GM21529 (cell line): Measurements from ENCODE around the gene KHSRP.

ENCODE experiments used
- ATAC-seq: cut with Tn5 transposase; IDR thresholded peaks from one replicate; pipeline ENCODE4 v1.9.1; 2021; ENCODE audit not compliant: unreplicated experiment

KHSRP gene

DNA sequence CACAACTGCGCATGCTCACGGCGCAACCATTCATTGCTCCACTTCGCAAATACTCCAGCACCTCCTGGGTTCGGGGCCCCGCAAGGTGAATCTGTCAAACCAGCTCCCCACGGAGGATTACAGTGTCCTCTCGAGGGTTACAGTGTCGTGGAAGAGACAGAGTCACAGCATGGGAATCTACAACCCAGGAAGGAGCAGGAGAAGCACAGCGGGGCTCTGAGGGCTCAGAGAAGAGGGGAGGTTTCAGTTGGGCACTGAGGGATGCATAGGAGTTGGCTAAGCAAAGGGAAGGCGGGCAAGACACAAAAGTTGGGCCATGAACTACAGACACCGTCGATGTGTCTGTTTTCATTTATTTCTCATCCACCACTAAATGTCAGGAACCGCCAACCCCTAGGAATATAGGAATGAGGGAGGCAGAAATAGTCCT is 30.6 kb downstream of the KHSRP start:
- no peak for ATAC-seq

DNA sequence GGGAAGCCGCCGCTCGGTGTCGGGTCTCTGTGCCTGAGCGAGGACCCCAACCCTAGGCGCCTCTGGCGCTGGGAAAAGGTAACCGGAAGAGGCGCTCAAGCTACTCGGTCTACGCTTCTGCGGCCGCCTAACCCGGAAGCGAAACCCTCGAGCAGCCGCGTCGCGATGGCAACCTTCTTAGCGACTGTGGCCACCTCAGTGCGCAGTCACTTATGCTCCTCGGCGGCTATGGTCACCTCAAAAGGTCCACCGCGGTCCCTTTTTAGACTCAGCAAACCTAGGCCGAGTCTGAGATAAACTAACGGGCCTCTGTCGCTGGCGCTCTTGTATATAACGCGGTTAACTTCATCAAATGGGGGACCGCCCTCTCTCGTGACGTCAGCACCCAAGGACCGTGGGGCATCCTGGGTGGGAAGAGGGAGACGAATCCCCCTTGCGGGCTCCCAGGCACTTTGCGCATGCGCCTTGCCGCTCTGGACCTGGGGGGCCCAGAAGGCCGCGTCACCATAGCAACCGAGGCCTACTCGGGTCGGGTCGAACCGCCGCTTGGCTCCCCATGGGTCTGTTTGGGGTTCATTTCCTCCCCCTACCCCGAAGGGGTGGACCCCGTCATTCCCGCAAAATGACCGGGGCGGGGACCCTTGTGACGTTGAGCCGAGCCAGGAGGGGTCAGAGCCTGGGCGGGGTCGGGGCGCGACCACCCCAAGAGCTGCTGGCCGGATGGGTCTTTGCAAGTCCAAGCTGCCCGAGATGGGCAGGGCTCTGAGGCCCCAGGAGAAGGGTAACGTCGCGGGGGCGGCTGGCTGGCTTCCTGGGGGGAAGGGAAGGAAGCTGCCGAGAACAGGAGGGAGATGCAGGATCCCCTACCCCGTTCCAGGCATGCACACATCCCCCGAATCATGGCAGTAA is 31.3 kb downstream of the KHSRP start, which contains the start of gene GTF2F1:
TSS of gene GTF2F1 (minus strand) at position 91 of the 909 bp plus-strand sequence. CDS start 169 bp downstream, outside the sequence.
- peak; percentile 73 for ATAC-seq

DNA sequence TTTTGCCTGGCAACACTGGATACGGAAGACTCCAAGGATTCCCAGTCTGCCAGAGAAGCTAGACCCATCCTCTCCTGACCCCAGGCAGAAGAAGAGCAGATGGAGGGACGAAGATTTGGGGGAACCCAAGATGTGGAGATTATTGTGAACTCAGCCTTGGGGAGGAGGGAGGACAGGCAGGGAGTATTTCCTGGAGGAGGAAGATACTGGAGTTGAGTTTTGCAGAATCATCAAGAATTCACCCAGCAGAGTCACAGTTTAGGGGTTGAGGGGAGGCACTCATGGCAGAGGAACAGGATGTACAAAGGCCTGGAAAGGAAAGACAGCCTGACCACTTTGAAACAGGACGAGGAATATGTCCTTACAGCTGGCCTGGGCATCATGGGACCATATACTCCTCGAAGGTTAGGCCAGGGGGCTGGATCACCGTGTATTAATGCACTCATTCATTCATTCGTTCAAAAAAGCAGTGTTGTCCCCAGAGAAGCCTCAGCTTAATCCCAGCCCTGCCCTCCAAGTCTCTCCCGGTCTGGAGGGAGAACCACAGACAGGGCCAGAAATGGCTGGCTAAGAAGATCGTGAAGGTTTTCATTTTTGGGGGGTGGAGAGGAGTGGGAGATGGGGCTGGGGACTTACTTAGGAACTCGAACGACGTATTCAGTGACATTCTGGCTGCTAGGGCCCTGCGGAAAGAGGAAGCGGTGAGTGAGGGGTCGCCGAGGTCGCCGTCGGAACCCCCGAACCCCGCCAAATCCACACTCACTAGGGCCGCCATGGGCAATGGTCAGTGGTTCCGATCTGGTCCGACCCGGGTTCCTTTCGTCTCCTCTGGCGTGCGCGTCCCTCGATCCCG is 32.2 kb downstream of the KHSRP start:
- no peak for ATAC-seq

DNA sequence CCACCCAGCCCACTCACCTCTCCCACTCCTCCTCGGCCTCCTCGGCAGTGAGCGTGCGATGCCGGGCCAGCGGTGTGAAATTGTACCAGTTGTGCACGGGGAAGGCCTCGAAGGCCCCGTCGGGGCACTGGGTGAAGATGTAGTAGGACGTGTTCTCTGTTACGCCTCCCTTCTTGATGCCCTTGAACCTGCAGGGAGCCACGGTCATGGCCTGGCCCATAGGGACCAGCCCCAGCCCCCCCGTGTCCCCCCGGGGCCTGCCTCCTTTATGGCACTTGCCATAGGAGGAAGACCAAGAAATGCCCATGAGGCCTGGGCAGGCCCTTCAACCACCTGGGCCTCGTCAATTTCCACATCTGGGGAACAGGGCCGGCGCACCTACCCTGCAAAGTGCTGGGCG is 37.2 kb downstream of the KHSRP start:
- no peak for ATAC-seq

DNA sequence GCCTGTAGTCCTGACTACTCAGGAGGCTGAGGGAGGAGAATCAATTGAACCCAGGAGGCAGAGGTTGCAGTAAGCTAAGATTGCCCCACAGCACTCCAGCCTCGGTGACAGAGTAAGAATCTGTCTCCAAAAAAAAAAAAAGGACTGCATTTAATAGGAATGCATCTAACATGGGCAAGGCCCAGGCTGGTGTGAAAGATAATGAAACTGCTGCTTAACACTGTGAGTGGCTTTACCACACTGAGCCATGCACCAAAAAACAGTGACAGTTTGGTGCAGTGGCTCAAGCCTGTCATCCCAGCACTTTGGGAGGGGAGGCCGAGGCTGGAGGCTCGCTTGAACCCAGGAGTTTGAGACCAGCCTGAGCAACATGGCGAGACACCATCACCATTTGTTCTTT is 40.2 kb downstream of the KHSRP start:
- ATAC-seq = no peak

DNA sequence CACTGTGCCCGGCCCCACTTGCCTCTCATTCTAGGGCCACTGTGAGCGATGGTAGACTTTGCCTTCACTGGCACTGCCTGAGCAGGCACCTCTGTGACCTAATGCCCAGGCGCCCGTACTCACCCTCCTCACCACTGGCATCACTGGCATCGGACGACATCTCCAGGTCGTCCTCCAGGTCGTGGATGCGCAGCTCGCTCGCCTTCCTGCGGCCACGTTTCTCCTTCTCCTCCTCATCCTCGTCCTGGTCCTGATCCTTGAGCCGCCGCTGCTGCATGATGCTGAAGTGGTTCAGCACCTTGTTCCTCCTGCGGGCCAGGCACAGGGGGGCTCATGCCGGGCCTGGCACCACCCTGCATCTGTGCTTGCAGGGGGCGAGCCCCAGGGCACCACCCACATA is 41.4 kb downstream of the KHSRP start:
- no peak for ATAC-seq

DNA sequence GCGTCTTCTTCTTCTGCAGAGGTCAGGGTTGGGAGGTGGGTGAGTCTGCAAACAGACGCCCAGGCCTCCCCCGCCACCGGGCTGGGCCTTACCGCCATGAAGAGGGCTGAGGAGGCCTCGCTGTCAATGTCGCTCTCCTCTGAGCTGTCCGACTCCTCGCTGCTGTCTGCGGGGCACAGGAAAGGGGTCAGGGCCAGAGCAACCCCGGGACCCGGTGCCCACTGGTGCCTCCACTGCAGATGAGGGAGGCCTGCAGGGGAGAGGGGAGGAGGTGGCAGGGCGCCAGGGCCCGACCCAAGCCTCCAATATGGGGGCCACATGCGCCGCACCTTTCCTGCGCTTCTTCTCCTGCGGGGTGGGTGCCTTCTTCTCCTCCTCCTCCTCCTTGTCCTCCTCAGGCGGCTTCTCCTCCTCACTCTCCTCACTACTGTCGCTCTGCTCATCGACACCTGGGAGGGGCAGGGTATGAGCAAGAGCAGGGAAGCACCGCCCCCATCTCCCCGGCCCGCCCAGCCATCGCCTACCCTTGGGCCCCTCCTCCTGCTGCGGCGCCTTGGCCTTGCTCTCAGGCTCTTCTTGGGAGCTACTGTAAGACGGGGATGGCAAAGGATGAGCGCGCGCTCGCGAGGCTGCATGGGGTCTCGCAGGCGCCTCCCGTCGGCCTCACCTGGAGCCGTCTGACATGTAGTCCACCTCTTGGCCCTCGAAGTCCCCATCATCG is 43.4 kb downstream of the KHSRP start:
- ATAC-seq = no peak

DNA sequence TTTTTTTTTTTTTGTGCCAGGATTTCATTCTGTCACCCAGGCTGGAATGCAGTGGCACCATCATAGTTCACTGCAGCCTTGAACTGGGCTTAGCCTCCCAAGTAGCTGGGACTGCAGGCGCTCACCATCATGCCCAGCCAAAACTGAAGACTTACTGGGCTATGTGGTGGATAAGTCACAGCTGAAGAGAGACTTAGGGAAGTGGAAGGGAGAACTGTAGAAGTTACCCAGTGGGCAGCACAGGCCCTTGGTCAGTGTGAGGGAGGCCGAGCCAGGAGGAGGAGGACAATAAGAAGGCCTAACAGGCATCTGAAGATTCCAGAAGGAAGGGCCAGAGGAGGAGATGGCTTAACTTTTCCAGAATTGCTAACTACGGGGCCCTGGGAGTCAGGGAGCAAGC is 44.9 kb downstream of the KHSRP start:
- ATAC-seq = no peak

DNA sequence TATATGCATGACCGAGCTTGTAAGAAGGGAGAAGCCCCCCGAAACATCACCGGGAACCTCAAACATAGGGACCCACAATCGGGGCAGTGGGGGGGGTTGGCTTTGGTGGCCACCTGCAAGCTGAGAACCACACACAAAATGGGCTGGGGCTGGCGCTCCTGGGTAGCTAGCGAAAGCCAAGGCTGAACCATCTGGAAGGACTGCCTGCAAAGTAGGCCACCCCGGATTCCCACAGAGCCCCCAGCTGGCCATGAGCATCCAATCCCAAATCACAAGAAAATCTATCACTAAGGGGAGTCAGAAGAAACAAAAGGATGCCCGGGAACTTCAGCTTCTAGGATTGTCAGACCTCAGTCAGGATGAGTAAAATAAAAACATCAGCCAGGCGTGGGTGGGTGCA is 46.1 kb downstream of the KHSRP start:
- no peak for ATAC-seq

DNA sequence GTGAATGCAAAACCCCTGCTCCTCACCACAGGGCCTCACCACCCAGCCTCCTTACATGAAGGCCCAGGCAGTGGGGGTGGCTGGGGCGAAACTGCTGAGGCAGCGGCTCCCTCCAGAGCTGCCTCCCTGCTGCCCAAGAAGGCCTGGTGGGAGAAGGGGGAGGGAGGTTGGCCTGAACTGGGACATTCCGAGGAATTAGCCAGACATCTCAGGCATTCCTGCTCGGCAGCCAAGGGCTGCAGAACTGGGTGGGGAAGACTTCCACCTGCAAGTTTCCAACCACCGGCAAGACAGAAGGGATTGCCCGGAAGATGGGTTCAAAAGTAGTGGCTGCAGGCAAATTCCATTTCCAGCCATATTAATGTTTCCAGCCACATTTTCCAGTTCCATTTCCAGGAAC is 46.6 kb downstream of the KHSRP start:
- no peak for ATAC-seq

DNA sequence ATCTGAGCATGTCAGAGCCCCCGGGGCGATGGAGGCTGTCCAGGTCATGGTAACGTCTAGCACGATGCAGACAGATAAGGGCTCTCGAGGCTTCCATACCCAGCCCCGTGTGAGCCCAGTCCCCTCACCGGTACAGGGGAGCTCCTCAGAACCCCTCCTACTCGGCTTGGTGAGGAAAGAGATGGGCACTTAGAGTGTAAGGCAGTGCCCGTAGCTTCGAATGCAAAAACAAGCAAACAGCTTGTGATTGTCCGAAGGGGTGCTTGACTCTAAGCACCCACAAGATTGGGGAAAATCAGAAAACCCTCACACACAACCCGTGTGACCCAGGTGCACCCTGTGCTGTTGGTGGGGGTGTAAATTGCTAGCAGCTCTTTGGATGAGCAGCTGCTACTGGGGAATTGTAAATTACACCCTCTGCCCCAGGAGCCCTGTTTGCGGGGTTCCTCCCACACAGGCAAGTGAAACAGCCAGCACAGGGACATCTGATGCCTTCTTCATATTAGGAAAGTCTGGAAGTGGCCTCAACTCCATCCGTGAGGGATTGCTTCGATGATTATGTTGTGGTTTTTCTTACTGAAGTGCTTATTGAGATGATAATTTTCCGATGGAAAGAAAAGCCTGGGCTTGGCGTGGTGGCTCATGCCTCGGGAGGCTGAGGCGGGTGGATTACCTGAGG is 48.0 kb downstream of the KHSRP start:
- no peak for ATAC-seq

DNA sequence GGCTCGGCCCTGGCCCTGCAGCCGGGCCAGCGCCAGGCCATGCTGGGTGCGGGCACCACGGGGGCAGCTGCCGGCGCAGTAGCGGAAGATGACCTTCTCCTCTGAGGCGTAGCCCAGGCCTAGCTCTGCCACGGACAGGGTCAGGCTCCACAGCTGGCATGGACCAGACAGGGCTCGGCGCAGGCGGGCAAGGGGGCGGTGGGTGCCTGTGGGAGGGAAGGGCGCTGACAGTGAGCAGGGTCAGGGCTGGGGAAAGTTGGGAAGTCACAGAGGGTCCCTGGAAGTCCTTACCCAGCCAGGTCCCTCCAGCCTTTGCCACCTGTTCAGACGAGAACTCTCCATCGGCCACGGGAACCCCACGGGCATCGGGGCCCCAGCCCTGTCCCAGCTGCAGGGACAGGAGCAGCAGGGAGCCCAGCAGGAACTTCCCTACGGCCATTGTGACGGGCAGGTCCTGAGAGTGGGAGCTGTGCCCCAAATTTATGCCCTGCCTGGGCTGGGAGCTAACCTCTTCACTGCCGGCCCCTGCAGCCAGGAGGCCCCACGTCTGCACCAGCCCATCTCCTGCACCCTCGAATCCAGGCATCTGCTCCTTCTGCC is 49.1 kb downstream of the KHSRP start, which contains the start of gene PSPN:
TSS of gene PSPN (minus strand) at position 523 of the 600 bp plus-strand sequence. CDS start at position 439, 84 bp downstream.
- no peak for ATAC-seq

DNA sequence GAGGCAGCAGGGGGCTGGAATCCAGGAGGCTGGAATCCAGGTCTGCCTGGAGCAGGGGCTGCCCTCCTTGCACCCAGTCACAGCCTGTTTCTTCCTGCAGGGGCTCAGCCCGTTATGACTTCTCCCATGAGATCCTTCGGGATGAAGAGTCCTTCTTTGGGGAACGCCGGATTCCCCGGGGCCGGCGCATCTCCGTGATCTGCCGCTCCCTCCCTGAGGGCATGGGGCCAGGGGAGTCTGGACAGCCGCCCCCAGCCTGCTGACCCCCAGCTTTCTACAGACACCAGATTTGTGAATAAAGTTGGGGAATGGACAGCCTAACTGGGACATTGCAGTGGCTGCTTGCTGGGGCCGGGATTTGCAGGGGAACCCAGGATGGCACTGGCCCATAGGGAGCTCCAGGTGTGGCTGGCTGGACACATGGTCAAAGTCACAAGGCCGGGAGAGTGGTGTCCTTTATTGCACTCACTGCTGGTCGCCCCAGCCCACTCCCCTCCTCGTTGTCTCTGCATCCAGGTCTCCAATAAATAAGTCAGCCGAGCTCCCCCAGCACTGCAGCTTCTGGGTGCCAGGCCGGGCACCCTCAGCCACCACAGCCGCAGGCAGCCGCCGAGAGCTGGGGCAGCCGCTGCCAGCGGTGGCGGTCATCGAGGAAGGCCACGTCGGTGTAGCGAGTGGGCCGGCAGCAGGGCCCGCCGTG is 49.8 kb downstream of the KHSRP start:
- no peak for ATAC-seq

DNA sequence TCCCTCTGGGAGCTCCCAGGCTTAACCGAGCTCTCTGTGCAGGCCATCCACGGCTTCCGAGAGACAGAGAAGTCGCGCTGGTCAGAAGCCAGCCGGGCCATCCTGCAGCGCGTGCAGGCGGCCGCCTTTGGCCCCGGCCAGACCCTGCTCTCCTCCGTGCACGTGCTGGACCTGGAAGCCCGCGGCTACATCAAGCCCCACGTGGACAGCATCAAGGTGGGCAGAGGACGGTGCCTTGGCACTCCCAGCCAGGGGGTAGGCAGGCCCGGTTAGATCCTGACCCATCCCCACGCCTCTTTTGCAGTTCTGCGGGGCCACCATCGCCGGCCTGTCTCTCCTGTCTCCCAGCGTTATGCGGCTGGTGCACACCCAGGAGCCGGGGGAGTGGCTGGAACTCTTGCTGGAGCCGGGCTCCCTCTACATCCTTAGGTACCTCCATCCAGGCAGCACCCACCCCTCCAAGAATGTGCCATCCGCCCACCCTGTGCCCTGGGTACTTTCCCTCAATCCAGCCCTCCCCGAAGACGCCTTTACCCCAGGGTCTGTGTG is 50.4 kb downstream of the KHSRP start:
- ATAC-seq = no peak

DNA sequence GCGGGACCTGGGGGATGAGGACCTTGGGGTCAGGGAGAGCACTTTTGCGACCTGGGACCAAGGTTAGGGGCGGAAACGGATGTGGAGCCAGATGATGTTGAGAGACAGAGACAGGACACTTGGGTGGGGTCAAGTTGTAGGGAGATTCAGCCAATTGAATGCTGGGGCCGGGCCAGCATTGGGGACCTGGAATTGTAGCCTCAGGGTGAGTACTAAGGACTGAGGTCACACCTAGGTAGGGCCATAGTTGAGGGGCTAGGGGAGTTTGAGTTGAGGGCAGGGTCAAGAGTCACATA is 50.9 kb downstream of the KHSRP start:
- no peak for ATAC-seq

DNA sequence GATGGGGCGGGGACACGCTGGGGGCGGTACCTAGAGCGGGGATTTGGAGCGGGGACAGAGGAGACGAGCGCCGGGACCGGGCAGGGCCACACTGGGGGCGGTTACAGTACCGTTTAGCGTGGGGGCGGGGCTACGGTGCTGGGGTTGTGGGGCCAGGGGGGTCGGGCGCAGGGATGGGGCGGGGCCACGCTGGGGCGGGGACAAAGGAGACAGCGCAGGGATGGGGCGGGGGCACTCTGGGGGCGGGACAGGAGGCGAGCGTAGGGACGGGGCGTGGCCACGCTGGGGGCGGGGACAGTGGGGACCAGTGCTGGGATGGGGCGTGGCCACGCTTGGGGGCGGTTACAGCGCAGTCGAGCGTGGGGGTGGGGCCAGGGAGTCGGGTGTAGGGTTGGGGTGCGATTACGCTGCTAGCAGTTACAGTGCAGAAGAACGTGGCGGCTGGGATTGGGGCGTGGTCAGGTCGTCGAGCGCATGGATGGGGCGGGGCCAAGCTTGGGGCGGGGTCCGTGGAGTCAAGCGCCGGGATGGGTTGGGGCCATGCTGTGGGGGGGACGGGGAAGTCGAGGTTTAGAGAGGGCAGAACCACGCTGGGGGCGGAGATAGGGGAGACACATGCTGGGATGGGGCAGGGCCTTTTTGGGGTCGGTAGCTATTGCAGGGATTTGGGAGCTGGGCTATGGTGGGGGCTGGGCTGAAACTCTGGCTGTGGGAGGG is 51.4 kb downstream of the KHSRP start:
- ATAC-seq = peak; percentile 51

DNA sequence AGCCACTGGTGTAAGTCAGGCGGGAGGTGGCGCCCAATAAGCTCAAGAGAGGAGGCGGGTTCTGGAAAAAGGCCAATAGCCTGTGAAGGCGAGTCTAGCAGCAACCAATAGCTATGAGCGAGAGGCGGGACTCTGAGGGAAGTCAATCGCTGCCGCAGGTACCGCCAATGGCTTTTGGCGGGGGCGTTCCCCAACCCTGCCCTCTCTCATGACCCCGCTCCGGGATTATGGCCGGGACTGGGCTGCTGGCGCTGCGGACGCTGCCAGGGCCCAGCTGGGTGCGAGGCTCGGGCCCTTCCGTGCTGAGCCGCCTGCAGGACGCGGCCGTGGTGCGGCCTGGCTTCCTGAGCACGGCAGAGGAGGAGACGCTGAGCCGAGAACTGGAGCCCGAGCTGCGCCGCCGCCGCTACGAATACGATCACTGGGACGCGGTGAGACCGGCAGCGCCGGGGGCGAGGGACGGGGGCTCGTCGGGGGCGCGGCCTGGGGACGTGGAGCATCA is 52.0 kb downstream of the KHSRP start, which contains the start of gene ALKBH7:
TSS of gene ALKBH7 (plus strand) at position 201 of the 502 bp plus-strand sequence. CDS start at position 228, 27 bp downstream.
- ATAC-seq = peak; percentile 75

DNA sequence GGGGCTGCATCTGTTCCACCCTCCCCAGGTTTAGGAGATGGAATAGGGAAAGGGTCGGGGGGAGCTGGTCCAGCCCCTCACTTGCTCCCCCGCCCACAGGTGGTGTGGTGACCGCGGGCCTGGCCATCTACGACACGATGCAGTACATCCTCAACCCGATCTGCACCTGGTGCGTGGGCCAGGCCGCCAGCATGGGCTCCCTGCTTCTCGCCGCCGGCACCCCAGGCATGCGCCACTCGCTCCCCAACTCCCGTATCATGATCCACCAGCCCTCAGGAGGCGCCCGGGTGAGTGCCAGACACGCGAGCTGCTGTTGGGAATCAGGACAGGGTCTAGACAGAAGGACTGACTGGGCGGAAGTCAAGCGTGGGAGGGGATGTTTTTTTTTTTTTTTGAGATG is 60.3 kb downstream of the KHSRP start:
- ATAC-seq = no peak
